OCI-LY1 (cell line): Measurements from ENCODE around the gene TYMS.

Experiments
- H2AFZ ChIP-seq: fragments of 200-600 bp; sonication (generic), shearing (Covaris generic); 2 replicates; pipeline ENCODE4 v1.6.0; 2014; ENCODE audit warnings: antibody characterized with exemption, mild to moderate bottlenecking, low read length
- H3F3A ChIP-seq: fragments of 200-600 bp; sonication (generic), shearing (Covaris generic); 2 replicates; pipeline ENCODE4 v1.6.0; 2014; ENCODE audit warnings: mild to moderate bottlenecking, antibody characterized with exemption, low read length, moderate library complexity; ENCODE audit not compliant: insufficient read depth
- H3K27ac ChIP-seq: fragments of 200-600 bp; sonication (generic); 2 replicates; pipeline ENCODE4 v1.5.1; 2014; ENCODE audit warnings: low read length, mixed run types, mild to moderate bottlenecking, low read depth; ENCODE audit not compliant: poor library complexity, severe bottlenecking
- H3K27me3 ChIP-seq: fragments of 200-600 bp; sonication (generic); 2 replicates; pipeline ENCODE4 v1.6.0; 2014; ENCODE audit warnings: antibody characterized with exemption, mild to moderate bottlenecking, low read length, moderate library complexity; ENCODE audit not compliant: insufficient read depth
- H3K36me3 ChIP-seq: fragments of 200-600 bp; sonication (generic); 2 replicates; pipeline ENCODE4 v1.6.1; 2014; ENCODE audit warnings: mild to moderate bottlenecking, antibody characterized with exemption, low read length, moderate library complexity, mixed read lengths; ENCODE audit not compliant: insufficient read depth
- H3K4me1 ChIP-seq: fragments of 200-600 bp; sonication (generic); 2 replicates; pipeline ENCODE4 v1.5.1; 2014; ENCODE audit warnings: mild to moderate bottlenecking, low read length, moderate library complexity; ENCODE audit not compliant: insufficient read depth, severe bottlenecking
- H3K4me2 ChIP-seq: fragments of 200-600 bp; sonication (generic), shearing (Covaris generic); 2 replicates; pipeline ENCODE4 v1.6.1; 2014; ENCODE audit warnings: low read length
- H3K4me3 ChIP-seq: fragments of 200-600 bp; sonication (generic); 2 replicates; pipeline ENCODE4 v1.5.1; 2014; ENCODE audit warnings: low read length, low read depth, mild to moderate bottlenecking, mixed read lengths; ENCODE audit not compliant: poor library complexity, severe bottlenecking
- H3K79me2 ChIP-seq: fragments of 200-600 bp; shearing (Covaris generic); 2 replicates; pipeline ENCODE4 v1.6.1; 2016; ENCODE audit warnings: mixed run types, low read length, mixed read lengths; ENCODE audit not compliant: insufficient read depth
- H3K9ac ChIP-seq: fragments of 200-600 bp; sonication (generic), shearing (Covaris generic); 2 replicates; pipeline ENCODE4 v1.6.1; 2014; ENCODE audit warnings: mild to moderate bottlenecking, low read length, mixed read lengths
- H3K9me2 ChIP-seq: fragments of 200-600 bp; sonication (generic), shearing (Covaris generic); 2 replicates; pipeline ENCODE4 v1.6.1; 2014; ENCODE audit warnings: low read depth, mild to moderate bottlenecking, low read length, mixed read lengths
- H3K9me3 ChIP-seq: fragments of 200-600 bp; shearing (Covaris generic); 2 replicates; pipeline ENCODE4 v1.6.1; 2014; ENCODE audit warnings: low read length, mixed read lengths
- H4K20me1 ChIP-seq: fragments of 200-600 bp; sonication (generic), shearing (Covaris generic); 2 replicates; pipeline ENCODE4 v1.6.0; 2016; ENCODE audit warnings: mild to moderate bottlenecking, low read length; ENCODE audit not compliant: insufficient read depth
- CTCF ChIP-seq: fragments of 200-600 bp; sonication (generic), shearing (Covaris generic); IDR thresholded peaks from 2 replicates; pipeline ENCODE4 v1.5.1; 2017; ENCODE audit warnings: mild to moderate bottlenecking, antibody characterized with exemption, low read length, moderate library complexity, mixed read lengths
- EZH2 ChIP-seq: fragments of 200-600 bp; sonication (generic), shearing (Covaris generic); IDR thresholded peaks from 2 replicates; pipeline ENCODE4 v1.8.0; 2017; ENCODE audit warnings: borderline replicate concordance, mixed run types, mild to moderate bottlenecking, antibody characterized with exemption, low read length, moderate library complexity, mixed read lengths

The TYMS gene

GRCh38 chr18:653512-653911 lies 3.9 kb upstream of the TYMS start:
- H3K4me2 ChIP-seq = no peak overlapping the region
- H3K27ac ChIP-seq = no peak overlapping the region
- H3K9ac ChIP-seq = no peak overlapping the region
- no peak overlapping the region for H2AFZ ChIP-seq
- H3K79me2 ChIP-seq = no peaks in the 10 kb centered on the region
- no peak overlapping the region for H3K4me3 ChIP-seq
- H3K27me3 ChIP-seq = no peaks in the 10 kb centered on the region
- no peaks in the 10 kb centered on the region for H3K36me3 ChIP-seq
- no peak for TF ChIP-seq CTCF
- no peak for TF ChIP-seq EZH2
- H4K20me1 ChIP-seq = no peaks in the 10 kb centered on the region
- no peaks in the 10 kb centered on the region for H3K9me3 ChIP-seq
- H3F3A ChIP-seq = no peaks in the 10 kb centered on the region
- H3K9me2 ChIP-seq = no peaks in the 10 kb centered on the region
- H3K4me1 ChIP-seq = no peaks in the 10 kb centered on the region

- TF ChIP-seq EZH2 (no peak), CTCF (no peak)
- Histone ChIP-seq H4K20me1 (no peaks in the 10 kb centered on the region), H3K9me3 (no peaks in the 10 kb centered on the region), H3K79me2 (peaks cover 6% of the 10 kb centered on the region; the same call in 1 of the 2 replicates), H3K4me3 (no peak overlapping the region), H3K27me3 (no peaks in the 10 kb centered on the region), H3K4me2 (no peak overlapping the region), H3K9me2 (no peaks in the 10 kb centered on the region), H3K27ac (no peak overlapping the region), H3K36me3 (peaks cover 6% of the 10 kb centered on the region; the same call in 1 of the 2 replicates), H3F3A (no peaks in the 10 kb centered on the region), H3K4me1 (peaks cover 9% of the 10 kb centered on the region), H3K9ac (no peak overlapping the region), H2AFZ (no peak overlapping the region)
Measured at GRCh38 chr18:654601-655000, 2.9 kb upstream of the TYMS start.

- Histone ChIP-seq H3K9ac (no peak overlapping the region), H4K20me1 (no peaks in the 10 kb centered on the region), H3K4me3 (no peak overlapping the region), H3F3A (no peaks in the 10 kb centered on the region), H3K9me3 (no peaks in the 10 kb centered on the region), H3K9me2 (no peaks in the 10 kb centered on the region), H3K27me3 (no peaks in the 10 kb centered on the region), H3K27ac (no peak overlapping the region), H3K4me2 (no peak overlapping the region), H2AFZ (no peak overlapping the region), H3K36me3 (peaks cover 15% of the 10 kb centered on the region), H3K79me2 (peaks cover 6% of the 10 kb centered on the region; the same call in 1 of the 2 replicates), H3K4me1 (peaks cover 9% of the 10 kb centered on the region)
- no peak for TF ChIP-seq EZH2
- no peak for TF ChIP-seq CTCF
Measured at GRCh38 chr18:655445-655844, 2.0 kb upstream of the TYMS start.
